ENCODE data around the gene EIF4ENIF1.
"Not testable (repeated sequence)": the region's sequence is repeated elsewhere in the genome, so short reads cannot be mapped to it uniquely, and the experiment has no call there.

EIF4ENIF1 gene

GRCh38 chr22:31526270-31526669 is 36.6 kb upstream of the EIF4ENIF1 start:
- H3K9ac ChIP-seq (ENCODE audit: low read length) = no peak overlapping the region
- H3F3A ChIP-seq (ENCODE audit: insufficient read depth, low read length) = no peaks in the 10 kb centered on the region
- H3K79me2 ChIP-seq (ENCODE audit: low read length) = peaks cover 26% of the 10 kb centered on the region
- no peaks in the 10 kb centered on the region for H3K9me2 ChIP-seq (replicated peaks; ENCODE audit: insufficient read depth, low read length)
- H2AFZ ChIP-seq (ENCODE audit: low read length) = no peak overlapping the region
- H3K36me3 ChIP-seq (replicated peaks; ENCODE audit: insufficient read depth, low read length) = no peaks in the 10 kb centered on the region
- DNase-seq = no peak
- TF ChIP-seq EZH2phosphoT487 (IDR thresholded peaks at IDR 0.05; ENCODE audit: low read length) (no peak), EZH2 (optimal IDR thresholded peaks at IDR 0.05; ENCODE audit: low read depth, low read length) (no peak), CTCF (IDR thresholded peaks at IDR 0.05; ENCODE audit: low read length) (no peak)
- H3K27ac ChIP-seq (ENCODE audit: low read length) = no peak overlapping the region
- H3K4me2 ChIP-seq (ENCODE audit: low read depth, low read length) = no peak overlapping the region
- H3K4me3 ChIP-seq (ENCODE audit: low read length) = no peak overlapping the region
- no peaks in the 10 kb centered on the region for H3K9me3 ChIP-seq (replicated peaks; ENCODE audit: insufficient read depth, low read length)
- no peaks in the 10 kb centered on the region for H3K27me3 ChIP-seq (replicated peaks; ENCODE audit: insufficient read depth, low read length)
- H4K20me1 ChIP-seq (ENCODE audit: insufficient read depth, low read length) = no peaks in the 10 kb centered on the region
- H3K4me1 ChIP-seq (ENCODE audit: low read length) = no peaks in the 10 kb centered on the region

- H3K79me2 ChIP-seq (ENCODE audit: low read length) = peaks cover 37% of the 10 kb centered on the region
Measured at GRCh38 chr22:31524132-31524531, 34.5 kb upstream of the EIF4ENIF1 start.

GRCh38 chr22:31520051-31520450 is 30.4 kb upstream of the EIF4ENIF1 start:
- H4K20me1 ChIP-seq (ENCODE audit: insufficient read depth, low read length) = no peaks in the 10 kb centered on the region
- H3K27ac ChIP-seq (ENCODE audit: low read length) = no peak overlapping the region
- no peaks in the 10 kb centered on the region for H3K36me3 ChIP-seq (replicated peaks; ENCODE audit: insufficient read depth, low read length)
- peaks cover 37% of the 10 kb centered on the region for H3K79me2 ChIP-seq (ENCODE audit: low read length)
- H3K9me3 ChIP-seq (replicated peaks; ENCODE audit: insufficient read depth, low read length) = no peaks in the 10 kb centered on the region
- H3K9me2 ChIP-seq (replicated peaks; ENCODE audit: insufficient read depth, low read length) = no peaks in the 10 kb centered on the region
- no peak overlapping the region for H3K4me3 ChIP-seq (ENCODE audit: low read length)
- H3K4me1 ChIP-seq (ENCODE audit: low read length) = no peaks in the 10 kb centered on the region
- H3K4me2 ChIP-seq (ENCODE audit: low read depth, low read length) = no peak overlapping the region
- H3K27me3 ChIP-seq (replicated peaks; ENCODE audit: insufficient read depth, low read length) = no peaks in the 10 kb centered on the region
- TF ChIP-seq EZH2phosphoT487 (IDR thresholded peaks at IDR 0.05; ENCODE audit: low read length) = no peak
- TF ChIP-seq EZH2 (optimal IDR thresholded peaks at IDR 0.05; ENCODE audit: low read depth, low read length) = no peak
- no peak for TF ChIP-seq CTCF (IDR thresholded peaks at IDR 0.05; ENCODE audit: low read length)
- DNase-seq = no peak
- no peaks in the 10 kb centered on the region for H3F3A ChIP-seq (ENCODE audit: insufficient read depth, low read length)
- H2AFZ ChIP-seq (ENCODE audit: low read length) = no peak overlapping the region
- H3K9ac ChIP-seq (ENCODE audit: low read length) = no peak overlapping the region

More at GRCh38 chr22:31524132-31524531, 34.5 kb upstream of the EIF4ENIF1 start:
- DNase-seq; H3K36me3 ChIP-seq (replicated peaks; ENCODE audit: insufficient read depth, low read length); H3K4me2 ChIP-seq (ENCODE audit: low read depth, low read length); H3K4me3 ChIP-seq (ENCODE audit: low read length); H3K27me3 ChIP-seq (replicated peaks; ENCODE audit: insufficient read depth, low read length); H3K9me2 ChIP-seq (replicated peaks; ENCODE audit: insufficient read depth, low read length); H4K20me1 ChIP-seq (ENCODE audit: insufficient read depth, low read length); H3K4me1 ChIP-seq (ENCODE audit: low read length); H3K27ac ChIP-seq (ENCODE audit: low read length); H2AFZ ChIP-seq (ENCODE audit: low read length); H3F3A ChIP-seq (ENCODE audit: insufficient read depth, low read length); H3K9ac ChIP-seq (ENCODE audit: low read length); H3K9me3 ChIP-seq (replicated peaks; ENCODE audit: insufficient read depth, low read length): not testable (repeated sequence)

GRCh38 chr22:31509061-31509762 is 19.6 kb upstream of the EIF4ENIF1 start:
- no peak overlapping the region for H3K4me3 ChIP-seq (ENCODE audit: low read length)
- no peak overlapping the region for H3K4me2 ChIP-seq (ENCODE audit: low read depth, low read length)
- H3K27me3 ChIP-seq (replicated peaks; ENCODE audit: insufficient read depth, low read length) = no peaks in the 10 kb centered on the region
- no peaks in the 10 kb centered on the region for H3K4me1 ChIP-seq (ENCODE audit: low read length)
- no peaks in the 10 kb centered on the region for H3K9me2 ChIP-seq (replicated peaks; ENCODE audit: insufficient read depth, low read length)
- TF ChIP-seq CTCF (IDR thresholded peaks at IDR 0.05; ENCODE audit: low read length) = no peak
- TF ChIP-seq EZH2phosphoT487 (IDR thresholded peaks at IDR 0.05; ENCODE audit: low read length) = no peak
- TF ChIP-seq EZH2 (optimal IDR thresholded peaks at IDR 0.05; ENCODE audit: low read depth, low read length) = no peak
- H2AFZ ChIP-seq (ENCODE audit: low read length) = no peak overlapping the region
- no peaks in the 10 kb centered on the region for H4K20me1 ChIP-seq (ENCODE audit: insufficient read depth, low read length)
- DNase-seq = no peak
- no peaks in the 10 kb centered on the region for H3K36me3 ChIP-seq (replicated peaks; ENCODE audit: insufficient read depth, low read length)
- H3K27ac ChIP-seq (ENCODE audit: low read length) = no peak overlapping the region
- H3K9me3 ChIP-seq (replicated peaks; ENCODE audit: insufficient read depth, low read length) = no peaks in the 10 kb centered on the region
- H3K9ac ChIP-seq (ENCODE audit: low read length) = no peak overlapping the region
- no peaks in the 10 kb centered on the region for H3F3A ChIP-seq (ENCODE audit: insufficient read depth, low read length)
- H3K79me2 ChIP-seq (ENCODE audit: low read length) = peaks cover 12% of the 10 kb centered on the region
